Ovary (tissue), 9 donors: ENCODE results near the gene SLU7. TPM values are rescaled to one million over a fixed set of nuclear protein-coding genes. Genes with fewer than 3 reads are reported as not detected.

Experiments
- DNase-seq, 5 donors: peaks; one replicate each; pipeline ENCODE4 v3.0.0-alpha.2; 2019 to 2020
- H3K27ac ChIP-seq, 2 donors: fragments of 200-600 bp; one replicate each; pipeline versions ENCODE4 v1.5.1 to v1.8.0; 2019 to 2022
- H3K27me3 ChIP-seq: fragments of 200-600 bp; one replicate; pipeline ENCODE4 v1.8.0; 2022
- H3K36me3 ChIP-seq: fragments of 200-600 bp; sonication (generic); one replicate; pipeline ENCODE4 v1.5.1; 2019
- H3K4me1 ChIP-seq: one replicate; pipeline ENCODE4 v1.8.1; 2013; ENCODE audit warnings: mild to moderate bottlenecking, moderate library complexity; ENCODE audit not compliant: insufficient read depth
- H3K4me3 ChIP-seq: fragments of 200-600 bp; sonication (generic); one replicate; pipeline ENCODE4 v1.5.1; 2017
- H3K9me3 ChIP-seq, 2 donors: fragments of 200-600 bp in 1 of 2; sonication (generic) in 1 of 2; one replicate each; pipeline versions ENCODE4 v1.5.1 to v1.8.1; 2013 to 2019; ENCODE audit warnings: mild to moderate bottlenecking in 1 of 2, moderate library complexity in 1 of 2
- CTCF ChIP-seq, 3 donors: fragments of 450-650 bp in 2 of 3; fragments of 200-600 bp in 1 of 3; IDR thresholded peaks; one replicate each; pipeline versions ENCODE4 v1.5.1 to v1.8.0; 2016 to 2022; ENCODE audit warnings: antibody characterized with exemption in 3 of 3, mild to moderate bottlenecking in 1 of 3
- EP300 ChIP-seq: sonication (generic); formaldehyde crosslinking; IDR thresholded peaks from one replicate; pipeline ENCODE4 v1.6.1; 2017; ENCODE audit warnings: antibody characterized with exemption
- POLR2A ChIP-seq: fragments of 450-650 bp; IDR thresholded peaks from one replicate; pipeline ENCODE4 v1.6.1; 2017; ENCODE audit warnings: antibody characterized with exemption, mild to moderate bottlenecking, moderate library complexity
- WGBS, 3 donors: extraction: QIAGEN DNeasy Blood & Tissue Kit in 1 of 3; methylation state at CpG; one replicate each; pipeline versions ENCODE4 v1.1.5 to v1.1.7; 2013 to 2017; 5-methylcytosine and 5-hydroxymethylcytosine counted together
- intact Hi-C, 4 donors: fragments of 100-400 bp; cut with DNase I; formaldehyde crosslinking; loops; one replicate each; pipeline versions ENCODE4 v1.11.0 to v1.15.1; 2022 to 2023
- polyA plus RNA-seq, 2 donors: library from polyadenylated mRNA; stranded (reverse); fragments of 200-250 nt in 1 of 2; fragments of 350-450 nt in 1 of 2; fragmentation: Illumina TruSeq in 1 of 2; extraction: RNeasy Lipid Tissue Mini Kit (QIAGEN cat#74804) in 1 of 2; gene quantifications; one replicate each; pipeline ENCODE4 v1.2.3, GENCODE V29; 2013 to 2014
- total RNA-seq, 7 donors: library from RNA; depleted of rRNA in 2 of 7; stranded (reverse); fragments of >200 nt in 2 of 7; fragmentation: NEBNext Ultra II Directional in 3 of 7; extraction: Animal tissue kit (Norgen Biotek cat#: 25700) in 3 of 7; gene quantifications; one replicate each; pipeline versions ENCODE4 v1.1.0 to v1.2.4, GENCODE V29; 2016 to 2023
- donor health status: DM: no; HTN: no; CAD: no; lungs with moderate emphysema.
- donor health status: DM: no; HTN: no; CAD: no.
- donor health status: Bipolar disorder and iron deficiency.
- donor health status: DM: yes; HTN: yes; CAD: no.
- donor health status: DM: no; HTN: no; CAD: no.
- donor health status: DM: yes; HTN: yes; CAD: no.

The SLU7 gene
- total and polyA plus RNA-seq, 9 donors, result 25.8 to 53.7 (median 32.5) TPM

- WGBS, 3 donors, result 56 to 61% (median 60%) methylated on average over 9 of the region's 9 CpGs
- intact Hi-C loops, result no loop called here
- H3K4me3 ChIP-seq, result no peak overlapping the region
- DNase-seq, result no peak
- H3K9me3 ChIP-seq, result no peaks in the 10 kb centered on the region
- TF ChIP-seq POLR2A (no peak), CTCF (IDR thresholded peaks at IDR 0.05) (no peak), EP300 (no peak)
- no peak overlapping the region for H3K27ac ChIP-seq
- no peaks in the 10 kb centered on the region for H3K27me3 ChIP-seq
- no peaks in the 10 kb centered on the region for H3K36me3 ChIP-seq
- peaks cover 6% of the 10 kb centered on the region for H3K4me1 ChIP-seq
Measured at GRCh38 chr5:160466889-160467554, 48.1 kb upstream of the SLU7 start.

- Histone ChIP-seq H3K36me3 (no peaks in the 10 kb centered on the region), H3K9me3 (no peaks in the 10 kb centered on the region), H3K27ac (no peak overlapping the region), H3K4me1 (peaks cover 3% of the 10 kb centered on the region), H3K27me3 (no peaks in the 10 kb centered on the region), H3K4me3 (no peak overlapping the region)
- intact Hi-C loops, result no loop called here
- 60 to 64% (median 61%) methylated on average over 5 of the region's 5 CpGs for WGBS, 3 donors
- TF ChIP-seq EP300 (no peak), CTCF (IDR thresholded peaks at IDR 0.05) (no peak), POLR2A (no peak)
- no peak for DNase-seq
Measured at GRCh38 chr5:160466116-160466515, 47.2 kb upstream of the SLU7 start.

- intact Hi-C loops, result no loop called here
- WGBS, 3 donors, result 64 to 83% (median 72%) methylated on average over 4 of the region's 4 CpGs
Measured at GRCh38 chr5:160464466-160464797, 45.6 kb upstream of the SLU7 start.

GRCh38 chr5:160463740-160464465 is 45.0 kb upstream of the SLU7 start:
- H3K27me3 ChIP-seq, result no peaks in the 10 kb centered on the region
- H3K36me3 ChIP-seq, result no peaks in the 10 kb centered on the region
- no peak overlapping the region for H3K27ac ChIP-seq
- H3K9me3 ChIP-seq, result no peaks in the 10 kb centered on the region
- 28 to 54% (median 38%) methylated on average over 7 of the region's 7 CpGs for WGBS, 3 donors
- no peaks in the 10 kb centered on the region for H3K4me1 ChIP-seq
- H3K4me3 ChIP-seq, result no peak overlapping the region
- DNase-seq, result no peak
- intact Hi-C loops, result no loop called here
- TF ChIP-seq EP300, result no peak
- TF ChIP-seq CTCF (IDR thresholded peaks at IDR 0.05), result no peak
- no peak for TF ChIP-seq POLR2A

More at GRCh38 chr5:160464466-160464797, 45.6 kb upstream of the SLU7 start:
- no peaks in the 10 kb centered on the region for H3K4me1 ChIP-seq
- no peak overlapping the region for H3K4me3 ChIP-seq
- no peak for TF ChIP-seq EP300
- TF ChIP-seq CTCF (IDR thresholded peaks at IDR 0.05), result no peak
- TF ChIP-seq POLR2A, result no peak
- H3K27ac ChIP-seq, result no peak overlapping the region
- no peaks in the 10 kb centered on the region for H3K36me3 ChIP-seq
- DNase-seq, result no peak
- no peaks in the 10 kb centered on the region for H3K9me3 ChIP-seq
- no peaks in the 10 kb centered on the region for H3K27me3 ChIP-seq
